Panc1 (cell line): ENCODE data around the gene SEMA3G.

Experiments used
- POLR2AphosphoS5 ChIP-seq: IDR thresholded peaks from 2 replicates; pipeline ENCODE4 v1.6.1; 2012; ENCODE audit warnings: mild to moderate bottlenecking, low read depth, low read length, moderate library complexity
- SIN3A ChIP-seq: IDR thresholded peaks from 2 replicates; pipeline ENCODE4 v1.6.1; 2012; ENCODE audit warnings: low read depth, mild to moderate bottlenecking, low read length, moderate library complexity, borderline replicate concordance; ENCODE audit not compliant: insufficient read depth
- TCF7L2 ChIP-seq: IDR thresholded peaks from 2 replicates; pipeline ENCODE4 v1.6.1; 2011; ENCODE audit warnings: mild to moderate bottlenecking, low read depth, low read length, inconsistent platforms
- TF ChIP-seq, protein P1 (sequence below): fragments of 450-650 bp; IDR thresholded peaks from 2 replicates; pipeline ENCODE4 v1.5.1; 2017; ENCODE audit warnings: mild to moderate bottlenecking
- TF ChIP-seq, protein P2 (sequence below), 2 experiments: IDR thresholded peaks; 2 replicates each; pipeline ENCODE4 v1.6.1; 2011 to 2012; ENCODE audit warnings: low read depth in 2 of 2, control low read depth in 1 of 2, low read length in 1 of 2, mild to moderate bottlenecking in 1 of 2, moderate library complexity in 1 of 2; ENCODE audit not compliant: insufficient read depth in 1 of 2

DNA sequence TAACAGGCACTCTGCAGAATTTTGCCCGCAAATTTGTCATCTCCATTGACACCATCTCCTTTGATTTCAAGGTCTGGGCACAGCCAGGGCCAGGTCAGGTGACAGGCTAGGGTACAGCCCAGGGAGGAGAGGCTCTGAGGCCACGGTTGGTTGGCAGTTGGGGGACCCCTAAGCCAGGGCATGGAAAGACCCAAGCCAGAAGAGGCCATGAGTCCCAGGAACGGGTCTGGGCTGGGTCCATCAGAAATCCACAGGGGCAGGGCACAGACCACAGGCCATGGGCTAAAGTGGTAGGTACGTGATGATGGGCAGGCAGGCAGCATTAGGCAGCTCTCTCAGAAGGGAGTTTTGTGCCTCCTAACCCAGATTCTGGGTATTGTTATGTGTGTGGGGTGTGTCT, 45.8 kb downstream of the SEMA3G start:
- TF ChIP-seq, protein P1, sequence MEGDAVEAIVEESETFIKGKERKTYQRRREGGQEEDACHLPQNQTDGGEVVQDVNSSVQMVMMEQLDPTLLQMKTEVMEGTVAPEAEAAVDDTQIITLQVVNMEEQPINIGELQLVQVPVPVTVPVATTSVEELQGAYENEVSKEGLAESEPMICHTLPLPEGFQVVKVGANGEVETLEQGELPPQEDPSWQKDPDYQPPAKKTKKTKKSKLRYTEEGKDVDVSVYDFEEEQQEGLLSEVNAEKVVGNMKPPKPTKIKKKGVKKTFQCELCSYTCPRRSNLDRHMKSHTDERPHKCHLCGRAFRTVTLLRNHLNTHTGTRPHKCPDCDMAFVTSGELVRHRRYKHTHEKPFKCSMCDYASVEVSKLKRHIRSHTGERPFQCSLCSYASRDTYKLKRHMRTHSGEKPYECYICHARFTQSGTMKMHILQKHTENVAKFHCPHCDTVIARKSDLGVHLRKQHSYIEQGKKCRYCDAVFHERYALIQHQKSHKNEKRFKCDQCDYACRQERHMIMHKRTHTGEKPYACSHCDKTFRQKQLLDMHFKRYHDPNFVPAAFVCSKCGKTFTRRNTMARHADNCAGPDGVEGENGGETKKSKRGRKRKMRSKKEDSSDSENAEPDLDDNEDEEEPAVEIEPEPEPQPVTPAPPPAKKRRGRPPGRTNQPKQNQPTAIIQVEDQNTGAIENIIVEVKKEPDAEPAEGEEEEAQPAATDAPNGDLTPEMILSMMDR, result no peak
- TF ChIP-seq TCF7L2 (no peak), SIN3A (no peak), POLR2AphosphoS5 (no peak)
- TF ChIP-seq, protein P2, sequence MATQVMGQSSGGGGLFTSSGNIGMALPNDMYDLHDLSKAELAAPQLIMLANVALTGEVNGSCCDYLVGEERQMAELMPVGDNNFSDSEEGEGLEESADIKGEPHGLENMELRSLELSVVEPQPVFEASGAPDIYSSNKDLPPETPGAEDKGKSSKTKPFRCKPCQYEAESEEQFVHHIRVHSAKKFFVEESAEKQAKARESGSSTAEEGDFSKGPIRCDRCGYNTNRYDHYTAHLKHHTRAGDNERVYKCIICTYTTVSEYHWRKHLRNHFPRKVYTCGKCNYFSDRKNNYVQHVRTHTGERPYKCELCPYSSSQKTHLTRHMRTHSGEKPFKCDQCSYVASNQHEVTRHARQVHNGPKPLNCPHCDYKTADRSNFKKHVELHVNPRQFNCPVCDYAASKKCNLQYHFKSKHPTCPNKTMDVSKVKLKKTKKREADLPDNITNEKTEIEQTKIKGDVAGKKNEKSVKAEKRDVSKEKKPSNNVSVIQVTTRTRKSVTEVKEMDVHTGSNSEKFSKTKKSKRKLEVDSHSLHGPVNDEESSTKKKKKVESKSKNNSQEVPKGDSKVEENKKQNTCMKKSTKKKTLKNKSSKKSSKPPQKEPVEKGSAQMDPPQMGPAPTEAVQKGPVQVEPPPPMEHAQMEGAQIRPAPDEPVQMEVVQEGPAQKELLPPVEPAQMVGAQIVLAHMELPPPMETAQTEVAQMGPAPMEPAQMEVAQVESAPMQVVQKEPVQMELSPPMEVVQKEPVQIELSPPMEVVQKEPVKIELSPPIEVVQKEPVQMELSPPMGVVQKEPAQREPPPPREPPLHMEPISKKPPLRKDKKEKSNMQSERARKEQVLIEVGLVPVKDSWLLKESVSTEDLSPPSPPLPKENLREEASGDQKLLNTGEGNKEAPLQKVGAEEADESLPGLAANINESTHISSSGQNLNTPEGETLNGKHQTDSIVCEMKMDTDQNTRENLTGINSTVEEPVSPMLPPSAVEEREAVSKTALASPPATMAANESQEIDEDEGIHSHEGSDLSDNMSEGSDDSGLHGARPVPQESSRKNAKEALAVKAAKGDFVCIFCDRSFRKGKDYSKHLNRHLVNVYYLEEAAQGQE (IDR thresholded peaks at IDR 0.05; ENCODE audit: insufficient read depth in 1 of 2, low read depth in 2 of 2, low read length in 1 of 2), result no peak
